GM10847 (cell line): Measurements from ENCODE around the gene BAHCC1.

Experiments used
- POLR2A ChIP-seq: IDR thresholded peaks from 2 replicates; pipeline ENCODE4 v1.6.1; 2011; ENCODE audit not compliant: insufficient read length; ENCODE audit errors: extremely low read depth

The BAHCC1 gene

GRCh38 chr17:81420769-81421462, 25.7 kb downstream of the BAHCC1 start:
- no peak for TF ChIP-seq POLR2A

DNA sequence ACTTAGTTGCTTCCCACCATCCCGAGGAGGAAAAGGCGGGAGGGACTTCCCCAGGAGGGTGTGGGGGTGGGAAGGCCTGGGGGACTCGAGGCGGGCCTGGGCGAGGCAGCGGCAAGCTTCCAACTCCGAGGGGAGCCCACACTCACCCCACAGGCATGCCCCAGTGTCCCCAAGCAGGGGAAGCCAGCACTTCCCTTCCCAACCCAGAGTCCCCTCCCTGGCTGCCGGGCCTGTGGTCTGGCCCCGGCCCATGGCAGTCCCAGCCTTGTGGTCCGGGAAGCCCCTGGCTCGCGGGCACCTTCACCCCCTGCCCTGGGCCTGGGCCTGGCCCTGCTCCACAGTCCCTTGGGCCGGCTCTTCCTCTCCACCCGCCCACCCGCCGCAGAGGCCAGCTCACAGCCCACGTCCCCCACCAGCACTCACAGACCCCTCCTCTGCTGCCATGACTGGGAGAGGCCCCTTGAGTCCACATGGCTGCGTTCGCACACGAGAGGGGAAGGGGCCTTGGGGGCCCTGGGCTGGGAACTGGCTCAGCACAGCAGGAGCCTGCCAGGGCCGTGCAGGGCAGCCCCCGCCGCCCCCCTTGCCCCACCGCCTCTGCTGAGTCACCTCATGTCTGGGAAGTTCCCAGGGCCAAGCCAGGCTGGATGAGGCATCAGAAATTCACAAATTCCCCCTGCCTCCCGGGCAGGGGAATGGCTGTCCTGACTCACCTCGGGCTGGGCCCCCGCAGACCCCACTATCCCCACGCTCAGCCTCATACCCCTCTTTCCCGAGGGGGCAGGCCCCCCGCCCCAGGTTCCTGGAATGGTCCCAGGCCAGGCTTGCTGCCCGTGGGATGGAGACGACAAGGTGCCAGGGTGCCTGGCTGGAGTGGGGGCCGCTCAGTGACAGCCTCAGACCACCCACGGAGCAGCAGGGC, 27.8 kb downstream of the BAHCC1 start:
- TF ChIP-seq POLR2A, result no peak

GRCh38 chr17:81423698-81424071, 28.4 kb downstream of the BAHCC1 start:
- TF ChIP-seq POLR2A, result no peak

GRCh38 chr17:81424151-81425017, 29.1 kb downstream of the BAHCC1 start:
- TF ChIP-seq POLR2A, result no peak

DNA sequence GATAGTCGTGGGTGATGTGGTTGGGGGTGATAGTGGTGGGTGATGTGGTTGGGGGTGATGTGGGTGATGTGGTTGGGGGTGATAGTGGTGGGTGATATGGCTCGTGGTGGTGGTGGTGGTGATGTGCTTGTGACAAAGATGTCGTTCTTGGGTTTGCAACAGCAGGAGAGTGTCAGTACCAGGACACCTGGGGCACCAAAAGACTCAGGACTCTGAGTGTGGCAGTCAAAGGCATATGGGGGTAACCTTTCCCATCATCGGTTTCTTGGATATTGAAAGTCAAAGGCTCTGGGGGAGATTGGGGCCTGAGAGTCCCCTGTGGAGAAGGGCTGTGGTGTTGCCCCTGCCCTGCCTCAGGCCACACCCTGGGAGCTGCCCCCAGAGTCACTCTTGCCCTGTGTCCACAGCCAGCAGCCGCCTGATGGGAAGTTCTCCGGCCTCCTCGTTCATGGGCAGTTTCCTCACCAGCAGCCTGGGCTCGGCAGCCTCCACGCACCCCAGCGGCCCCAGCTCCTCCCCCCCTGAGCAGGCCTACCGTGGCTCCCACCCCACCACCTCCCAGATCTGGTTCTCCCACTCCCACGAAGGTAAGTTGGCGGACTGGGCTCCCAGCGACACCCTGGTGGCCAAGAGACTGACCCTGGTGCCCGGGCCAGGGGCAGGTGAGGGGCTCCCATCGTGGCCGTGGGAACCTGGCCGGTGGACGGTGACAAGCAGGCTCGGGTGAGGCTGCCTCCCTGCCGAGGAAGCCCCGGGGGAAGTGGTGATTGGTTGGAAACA, 31.3 kb downstream of the BAHCC1 start:
- TF ChIP-seq POLR2A, result no peak

DNA sequence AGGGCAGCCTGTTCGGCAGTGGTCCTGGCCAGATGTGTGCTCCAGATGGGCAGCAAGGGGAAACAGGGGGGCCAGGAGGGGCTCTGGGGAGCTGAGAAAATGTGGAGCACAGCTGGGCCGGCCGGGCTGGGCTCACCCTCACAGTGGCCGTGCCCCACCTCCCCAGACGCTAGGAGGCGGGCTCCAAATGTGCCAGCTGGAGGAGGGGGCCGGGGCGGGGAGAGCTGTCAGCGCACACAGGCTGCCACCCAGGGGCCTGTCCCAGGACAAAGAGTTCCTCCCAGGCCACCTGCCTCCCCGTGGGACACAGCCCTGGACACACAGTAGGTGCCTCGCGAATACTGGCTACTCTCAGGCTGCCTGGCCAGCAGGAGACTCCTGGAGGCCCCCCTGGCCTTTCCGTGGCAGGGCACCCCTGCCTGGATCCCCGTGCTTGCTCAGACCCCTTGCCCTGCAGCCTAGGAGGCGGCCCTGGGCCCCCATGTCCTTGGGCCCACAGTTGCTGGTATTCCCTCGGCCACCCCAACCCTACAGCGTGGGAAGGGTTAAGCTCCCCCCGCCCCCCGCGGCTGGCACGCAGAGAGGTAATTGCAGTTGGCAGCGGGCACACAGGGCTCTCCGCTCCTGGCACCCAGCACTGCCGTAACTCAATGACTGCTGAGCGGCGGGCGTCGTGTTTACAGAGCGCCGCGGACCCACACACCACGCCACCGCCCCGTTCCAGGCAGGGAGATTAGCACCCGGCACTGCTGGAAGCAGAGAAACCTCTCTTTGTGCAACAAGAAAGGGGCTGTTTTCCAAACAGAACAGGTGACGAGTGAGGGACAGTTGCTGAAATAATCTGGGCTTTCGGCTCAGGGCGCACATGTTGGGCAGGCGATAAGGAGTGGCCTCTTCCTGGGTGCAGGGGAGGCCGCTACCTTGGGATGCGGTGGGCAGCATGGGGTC, 32.2 kb downstream of the BAHCC1 start:
- no peak for TF ChIP-seq POLR2A

GRCh38 chr17:81428121-81428515, 32.9 kb downstream of the BAHCC1 start:
- TF ChIP-seq POLR2A, result no peak

DNA sequence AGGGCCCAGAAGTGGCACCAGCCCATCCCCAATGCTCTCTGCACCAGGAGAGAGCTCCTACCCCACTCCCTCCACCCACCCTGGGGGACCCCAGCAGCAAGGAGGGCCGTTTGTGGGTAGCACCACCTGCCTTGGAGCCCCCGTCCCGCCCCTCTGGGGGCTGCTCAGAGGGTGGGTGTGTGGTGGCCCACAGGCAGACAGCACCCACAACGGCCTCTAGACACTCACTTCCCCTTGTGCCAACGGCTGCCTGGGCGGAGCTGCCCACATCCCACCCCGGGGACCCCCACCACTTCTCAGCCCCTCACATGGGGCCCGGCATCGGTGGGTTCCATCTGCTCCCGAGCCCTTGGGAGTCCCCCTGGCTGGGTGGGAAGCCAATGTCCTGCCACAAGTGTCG, 33.3 kb downstream of the BAHCC1 start:
- no peak for TF ChIP-seq POLR2A

- no peak for TF ChIP-seq POLR2A
These were observed 33.9 kb downstream of the BAHCC1 start for GRCh38 chr17:81428948-81429774.

DNA sequence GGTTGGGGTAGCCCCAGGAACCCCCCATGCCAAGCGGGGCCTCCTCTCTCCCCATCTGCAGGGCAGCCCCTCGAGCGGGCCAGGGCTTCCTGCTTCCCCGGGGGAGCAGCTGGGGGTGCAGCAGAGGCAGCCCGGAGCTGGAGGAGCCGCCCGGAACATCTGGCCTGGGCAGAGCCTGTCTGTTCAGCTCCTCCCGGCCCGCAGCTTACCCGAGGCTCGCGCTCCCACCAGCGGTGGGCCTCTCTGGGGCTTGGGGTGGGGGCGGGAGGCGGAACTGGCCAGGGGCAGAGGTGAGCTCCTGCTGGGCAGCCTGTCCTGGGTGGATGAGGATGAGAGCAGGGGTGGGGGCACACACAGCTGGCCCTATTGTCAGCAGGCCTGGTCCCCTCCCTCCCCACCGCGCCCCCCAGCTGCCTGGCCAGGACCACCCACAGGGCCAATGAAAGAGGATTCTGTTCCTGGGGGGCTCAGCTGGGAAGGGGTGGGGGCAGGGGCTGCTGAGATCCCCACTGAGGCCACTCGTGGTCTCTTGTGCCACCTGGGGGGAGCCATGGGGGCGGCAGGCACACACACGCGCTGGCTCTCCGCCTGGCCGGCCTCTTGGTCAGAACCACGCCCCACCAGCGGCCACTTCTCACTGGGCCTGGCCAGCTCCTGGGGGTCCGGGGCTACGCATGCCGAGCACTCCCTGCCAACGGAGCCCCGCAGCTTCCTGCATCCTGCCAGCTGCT, 34.7 kb downstream of the BAHCC1 start:
- TF ChIP-seq POLR2A, result no peak

DNA sequence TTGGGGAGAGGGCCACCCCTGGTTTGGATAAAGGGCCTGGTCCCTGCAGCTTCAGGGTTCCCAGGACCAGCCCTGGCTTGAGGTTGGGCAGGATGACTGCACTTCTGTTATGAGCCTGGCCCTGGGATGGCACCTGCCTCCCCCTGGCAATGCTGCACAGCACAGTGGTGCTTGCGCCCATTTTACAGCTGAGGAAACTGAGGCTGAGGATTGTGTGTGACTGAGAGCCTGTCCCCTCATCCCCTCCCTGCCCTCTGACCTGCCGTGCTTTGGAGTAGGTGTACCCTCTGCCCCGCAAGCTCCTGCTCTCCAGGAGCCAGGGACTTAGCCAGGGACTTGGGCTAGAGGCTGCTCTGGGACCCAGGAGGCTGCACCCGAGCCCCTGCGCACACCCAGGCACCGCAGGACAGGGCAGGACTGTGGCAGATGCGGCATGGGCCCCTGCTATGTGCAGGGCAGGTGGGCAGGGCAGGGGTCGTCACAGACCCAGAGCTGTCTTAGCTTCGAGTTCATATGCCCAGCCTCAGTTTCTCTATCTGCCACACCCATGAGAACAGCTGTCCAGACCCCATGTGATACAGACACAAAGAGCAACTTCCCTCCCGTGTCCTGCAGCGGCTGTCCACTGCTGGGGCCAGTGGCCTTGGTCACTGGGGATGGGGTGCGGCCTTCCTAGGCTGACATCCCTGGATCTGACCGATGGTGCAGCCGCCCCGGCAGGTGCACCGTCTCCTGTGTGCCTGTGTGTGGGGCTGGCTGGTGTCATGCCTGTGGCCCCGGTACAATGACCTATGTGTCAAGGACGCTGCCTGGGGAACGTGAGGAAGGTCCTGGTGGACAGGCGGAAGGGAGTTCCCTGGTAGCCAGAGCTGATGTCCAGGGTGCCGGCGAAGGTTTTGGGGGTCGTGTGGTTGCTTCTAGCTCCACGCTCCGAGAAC, 36.6 kb downstream of the BAHCC1 start:
- TF ChIP-seq POLR2A, result no peak
